G401.6 (cell line): Measurements from ENCODE around the gene CFAP58.

Experiments
- FAIRE-seq: peaks from 2 replicates; lab custom pipeline; 2012; peaks lifted over from hg19 to GRCh38; lab: Jason Lieb, UNC

Gene CFAP58

GRCh38 chr10:104371753-104372152, 18.1 kb downstream of the CFAP58 start:
- FAIRE-seq: no peak

GRCh38 chr10:104374591-104374990, 21.0 kb downstream of the CFAP58 start:
- no peak for FAIRE-seq

DNA sequence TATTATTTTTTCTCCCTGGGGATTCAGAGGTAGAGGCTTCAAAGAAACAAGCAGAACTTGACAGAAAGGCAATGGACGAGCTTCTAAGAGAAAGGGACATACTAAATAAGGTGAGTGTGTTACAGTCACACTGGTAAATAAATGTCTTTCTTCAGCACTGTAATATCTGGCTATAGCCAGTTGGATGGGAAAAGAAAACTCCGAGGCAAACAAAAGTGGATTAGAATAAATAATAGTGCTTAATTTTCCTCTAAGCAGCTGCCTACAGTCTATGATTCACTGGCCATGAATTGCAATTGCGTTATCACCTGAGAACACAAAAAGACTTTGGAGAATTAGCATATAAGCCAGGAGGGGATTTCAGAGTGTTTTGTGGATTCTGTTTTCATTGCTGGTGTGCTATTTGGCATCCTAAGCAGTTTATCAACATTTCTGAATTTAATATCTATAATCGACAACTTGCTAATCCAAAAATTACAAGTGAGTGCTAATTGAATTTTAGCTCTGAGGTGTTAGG, 23.2 kb downstream of the CFAP58 start:
- FAIRE-seq: no peak

- no peak for FAIRE-seq
These were observed 26.7 kb downstream of the CFAP58 start for GRCh38 chr10:104380336-104380735.

- FAIRE-seq: no peak
These were observed 33.7 kb downstream of the CFAP58 start for GRCh38 chr10:104387130-104387888.

GRCh38 chr10:104388830-104389229, 35.2 kb downstream of the CFAP58 start:
- no peak for FAIRE-seq

GRCh38 chr10:104391150-104391968, 37.7 kb downstream of the CFAP58 start:
- FAIRE-seq: no peak

DNA sequence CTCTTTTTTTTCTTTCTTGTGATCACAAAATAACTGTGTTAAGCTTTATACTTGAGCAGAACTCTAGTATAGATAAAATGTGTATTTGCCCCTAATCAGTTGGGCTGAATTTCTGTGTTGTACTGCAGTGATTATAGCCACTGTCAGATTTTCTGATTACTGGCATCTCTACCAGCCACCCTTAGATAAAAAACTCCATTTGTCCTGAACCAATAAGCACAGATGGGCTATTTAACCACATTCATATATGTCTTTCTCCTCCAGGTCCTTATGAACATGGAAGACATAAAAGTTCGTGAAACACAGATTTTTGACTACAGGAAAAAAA, 38.3 kb downstream of the CFAP58 start:
- FAIRE-seq: no peak

GRCh38 chr10:104393387-104393786, 39.8 kb downstream of the CFAP58 start:
- no peak for FAIRE-seq

- FAIRE-seq: no peak
These were observed 42.9 kb downstream of the CFAP58 start for GRCh38 chr10:104396581-104396980.

DNA sequence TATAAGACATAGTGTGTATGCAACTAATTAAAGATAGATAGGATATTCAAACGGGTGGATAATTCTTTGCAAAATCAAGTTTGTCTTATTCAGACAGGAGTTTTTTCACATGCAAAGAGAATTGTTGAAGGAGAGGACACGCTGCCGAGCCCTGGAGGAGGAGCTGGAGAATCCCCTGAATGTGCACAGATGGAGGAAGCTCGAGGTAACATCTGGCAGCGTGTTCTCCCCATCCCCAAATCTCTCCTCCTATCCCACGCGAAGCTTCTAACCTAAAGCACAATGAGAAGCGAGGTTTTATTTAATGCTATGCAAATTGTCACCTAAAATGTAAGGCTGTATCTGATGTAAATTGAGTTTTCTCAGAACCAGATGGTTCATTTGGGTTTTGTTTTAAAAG, 50.0 kb downstream of the CFAP58 start:
- FAIRE-seq: no peak

- FAIRE-seq: no peak
These were observed 53.4 kb downstream of the CFAP58 start for GRCh38 chr10:104406715-104407650.

DNA sequence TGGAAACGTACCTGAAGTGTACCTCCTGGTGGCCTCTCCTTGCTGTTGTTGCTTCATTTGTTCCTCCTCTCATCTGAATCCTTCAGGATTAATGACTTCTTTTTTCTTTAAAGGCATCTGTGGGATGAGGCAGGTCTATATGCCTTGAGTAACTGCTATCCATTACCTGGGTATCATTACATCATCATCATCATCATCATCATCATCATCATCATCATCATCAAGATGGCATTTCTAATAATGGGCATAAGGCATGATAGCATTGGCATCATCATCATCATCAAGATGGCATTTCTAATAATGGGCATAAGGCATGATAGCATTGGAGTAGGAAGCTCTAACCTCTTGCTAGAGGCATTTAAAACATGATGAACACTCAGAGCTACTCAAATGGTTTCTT, 59.9 kb downstream of the CFAP58 start:
- no peak for FAIRE-seq

- FAIRE-seq: no peak
These were observed 62.0 kb downstream of the CFAP58 start for GRCh38 chr10:104415526-104416165.

- FAIRE-seq: no peak
These were observed 63.2 kb downstream of the CFAP58 start for GRCh38 chr10:104416851-104417250.

GRCh38 chr10:104417637-104418292, 64.1 kb downstream of the CFAP58 start:
- FAIRE-seq: no peak

DNA sequence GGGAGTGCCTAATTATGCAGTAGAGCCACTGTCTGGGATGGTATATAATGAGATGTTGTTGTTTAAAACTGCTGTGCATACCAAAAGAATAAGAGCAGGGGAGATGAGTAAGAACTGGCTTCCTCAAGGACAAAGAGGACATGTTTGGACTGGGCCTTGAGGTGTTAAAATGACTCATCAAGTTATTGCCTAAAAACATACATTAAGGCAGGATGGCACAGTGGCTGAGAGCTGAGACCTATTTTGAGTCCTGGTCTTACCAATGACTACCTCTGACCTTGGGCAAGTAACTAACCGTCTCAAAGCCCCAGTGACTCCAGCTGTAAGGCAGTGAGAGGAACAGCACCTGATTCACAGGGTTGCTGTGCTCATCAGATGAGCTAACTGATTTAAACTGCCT, 71.1 kb downstream of the CFAP58 start:
- FAIRE-seq: no peak

GRCh38 chr10:104427989-104428388, 74.4 kb downstream of the CFAP58 start:
- no peak for FAIRE-seq

- no peak for FAIRE-seq
These were observed 76.2 kb downstream of the CFAP58 start for GRCh38 chr10:104429846-104430245.

DNA sequence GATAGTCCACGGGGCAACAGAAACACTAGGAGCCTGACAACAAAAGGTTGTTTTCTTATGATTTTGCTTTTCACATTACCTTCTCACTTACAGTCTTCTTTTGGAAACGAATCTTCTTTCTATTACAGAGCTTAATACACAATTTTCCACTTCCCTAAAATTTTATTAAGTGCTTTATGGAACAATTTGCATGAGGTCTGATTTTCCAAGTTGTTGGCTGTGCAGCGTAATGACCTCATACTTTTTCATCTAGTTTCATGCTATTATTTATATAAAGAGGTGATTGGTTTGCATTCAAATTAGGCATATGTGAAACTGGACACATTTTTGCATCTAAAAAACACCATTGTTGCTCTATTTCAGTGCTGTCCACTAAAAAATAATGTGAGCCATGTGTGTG, 76.7 kb downstream of the CFAP58 start:
- FAIRE-seq: no peak

GRCh38 chr10:104433669-104434068, 80.0 kb downstream of the CFAP58 start:
- FAIRE-seq: no peak
